Erythroblast (primary cell): ENCODE results near the gene KAT6B.

Source experiments
- DNase-seq, 2 experiments: peaks; one replicate each; lab custom pipeline; 2025; lab: John Stamatoyannopoulos, UW
- GATA1 ChIP-seq: IDR thresholded peaks from 2 replicates; pipeline ENCODE4 v1.6.1; 2011; ENCODE audit warnings: low read depth, mild to moderate bottlenecking, control low read depth, low read length, moderate library complexity
- POLR2A ChIP-seq: IDR thresholded peaks from 2 replicates; pipeline ENCODE4 v1.6.1; 2011; ENCODE audit warnings: mild to moderate bottlenecking, low read length

The KAT6B gene

DNA sequence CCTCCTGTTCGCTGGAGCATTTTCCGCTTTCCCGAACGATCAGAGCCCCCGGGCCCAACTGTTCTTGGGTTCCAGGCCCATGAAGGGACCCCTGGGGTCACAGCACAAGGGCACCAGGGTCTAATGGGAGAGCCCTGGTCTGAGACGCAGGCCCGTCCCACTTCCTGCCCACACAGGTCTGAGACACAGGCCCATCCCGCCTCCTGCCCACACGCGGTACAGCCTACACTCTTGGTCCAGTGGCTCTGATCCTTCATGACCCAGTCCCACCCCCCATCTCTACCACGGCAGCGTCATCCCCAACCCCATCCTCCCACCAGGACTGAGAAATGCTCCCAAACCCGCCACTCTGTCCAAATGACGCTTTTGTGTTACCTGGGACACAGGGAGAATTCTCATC lies 246.3 kb downstream of the KAT6B start:
- TF ChIP-seq GATA1 (no peak), POLR2A (no peak)
- no peak for DNase-seq

DNA sequence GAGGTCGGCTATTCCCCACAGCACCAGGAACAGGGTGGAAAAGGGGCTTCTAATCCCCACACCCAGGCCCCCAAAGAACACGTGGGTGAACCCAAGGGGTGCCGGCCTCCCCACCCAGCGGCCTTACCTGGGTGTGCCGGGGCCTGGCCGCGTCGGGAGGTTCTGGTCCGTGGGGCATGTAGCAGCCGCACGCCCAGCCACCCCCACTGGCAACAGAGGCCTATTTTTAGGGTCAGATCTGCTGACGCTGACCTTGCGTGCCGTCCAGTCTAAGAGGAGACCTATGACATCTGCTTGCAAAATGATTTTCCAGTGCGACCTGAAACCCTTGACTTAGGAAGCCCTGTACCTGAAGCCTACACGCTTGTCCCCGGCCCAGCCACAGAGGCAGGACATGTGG lies 247.0 kb downstream of the KAT6B start:
- TF ChIP-seq GATA1: no peak
- no peak for TF ChIP-seq POLR2A
- DNase-seq: no peak

GRCh38 chr10:75074711-75075445 lies 248.5 kb downstream of the KAT6B start:
- no peak for DNase-seq
- TF ChIP-seq GATA1 (no peak), POLR2A (no peak)

GRCh38 chr10:75076348-75076747 lies 249.9 kb downstream of the KAT6B start:
- no peak for TF ChIP-seq POLR2A
- TF ChIP-seq GATA1: no peak

GRCh38 chr10:75079436-75080083 lies 253.2 kb downstream of the KAT6B start:
- no peak for DNase-seq
- no peak for TF ChIP-seq GATA1
- TF ChIP-seq POLR2A: no peak

More at GRCh38 chr10:75076348-75076747, 249.9 kb downstream of the KAT6B start:
- DNase-seq: no peak

DNA sequence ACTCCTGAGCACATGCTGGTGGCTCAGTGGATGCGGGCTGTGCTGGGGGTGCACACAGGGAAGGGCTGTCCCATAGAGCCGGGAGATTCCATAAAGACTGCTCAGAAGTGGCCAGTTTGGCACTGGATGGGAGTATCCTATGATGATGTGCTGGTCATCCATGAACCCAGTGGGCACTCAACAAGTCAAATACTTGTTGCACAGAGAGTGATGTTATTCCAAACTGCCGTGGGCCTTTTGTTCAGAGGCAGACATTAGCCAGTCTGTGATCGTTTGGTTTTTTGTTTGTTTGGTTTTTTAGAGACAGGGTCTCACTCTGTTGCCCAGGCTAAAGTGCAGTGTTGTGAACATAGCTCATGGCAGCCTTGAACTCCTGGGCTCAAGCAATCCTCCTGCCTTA lies 254.2 kb downstream of the KAT6B start:
- TF ChIP-seq GATA1 (no peak), POLR2A (no peak)
- DNase-seq: no peak

- no peak for DNase-seq
- TF ChIP-seq GATA1 (no peak), POLR2A (no peak)
These were observed 255.0 kb downstream of the KAT6B start for GRCh38 chr10:75081379-75081778.
